ENCODE data around the gene PIGQ.
A peak's percentile ranks its signal among the peaks of the same experiment; 100 is the strongest.
"Not testable (repeated sequence)": the region's sequence is repeated elsewhere in the genome, so short reads cannot be mapped to it uniquely, and the experiment has no call there.

Gene PIGQ

DNA sequence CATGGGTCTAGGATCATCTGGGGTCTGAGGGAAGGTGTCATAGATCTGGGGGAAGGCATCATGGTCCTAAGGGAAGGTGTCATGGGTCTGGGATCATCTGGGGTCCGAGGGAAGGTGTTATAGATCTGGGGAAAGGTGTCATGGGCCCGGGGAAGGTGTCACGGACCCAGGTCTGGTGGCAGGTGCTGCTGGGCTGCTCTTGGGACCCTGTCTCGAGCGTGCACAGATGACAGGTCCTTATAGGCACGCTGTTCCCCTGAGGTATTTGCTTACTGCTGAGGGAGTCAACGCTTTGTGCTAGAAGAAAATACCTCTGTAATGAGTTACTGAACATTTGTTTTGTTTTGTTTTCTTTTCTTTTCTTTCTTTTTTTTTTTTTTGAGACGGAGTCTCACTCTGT lies 21.5 kb downstream of the PIGQ start:
- no peak for DNase-seq (ENCODE audit: low read depth in 1 of 2, low spot score in 1 of 2)
- in situ Hi-C loops (cut with HindIII; ENCODE audit: low pct_unique_long_range_greater_than_20kb, low sequenced_read_pairs): no loop called here
- no peak for TF ChIP-seq JUND (IDR thresholded peaks at IDR 0.05; ENCODE audit: low read depth)

DNA sequence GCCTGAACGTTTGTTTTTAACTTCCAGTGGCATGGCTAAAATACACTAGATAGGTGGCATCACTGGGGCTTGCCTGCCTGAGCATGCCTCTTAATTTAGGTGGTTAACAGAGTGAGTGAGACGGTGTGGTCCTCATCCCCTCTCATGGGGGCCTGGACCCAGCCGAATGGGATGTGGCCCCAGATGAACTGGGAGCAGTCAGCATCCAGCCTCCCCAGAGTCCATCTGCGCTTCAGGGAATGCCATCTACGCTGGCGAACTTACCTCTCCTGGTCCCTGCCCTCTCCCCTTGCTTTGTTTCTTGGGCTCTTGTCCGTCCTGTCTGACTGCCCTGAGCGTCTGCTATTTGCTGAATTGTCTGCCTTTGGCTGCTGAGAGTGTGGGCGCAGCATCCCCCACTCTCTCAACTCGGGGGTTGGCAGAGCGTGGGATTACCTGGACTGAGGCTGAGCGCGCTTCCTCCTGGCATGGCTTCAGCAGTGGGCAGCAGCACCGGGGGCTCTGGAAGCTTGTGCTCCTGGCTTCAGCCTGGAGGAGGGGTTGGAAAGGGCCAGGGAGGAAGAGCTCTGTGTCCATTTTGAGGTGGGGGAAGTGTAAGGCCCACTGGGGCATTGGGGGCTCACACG lies 22.2 kb downstream of the PIGQ start:
- DNase-seq (ENCODE audit: low read depth in 1 of 2, low spot score in 1 of 2): peak in 1 of 2 experiments; percentile 75
- in situ Hi-C loops (cut with HindIII; ENCODE audit: low pct_unique_long_range_greater_than_20kb, low sequenced_read_pairs): no loop called here
- no peak for TF ChIP-seq JUND (IDR thresholded peaks at IDR 0.05; ENCODE audit: low read depth)

DNA sequence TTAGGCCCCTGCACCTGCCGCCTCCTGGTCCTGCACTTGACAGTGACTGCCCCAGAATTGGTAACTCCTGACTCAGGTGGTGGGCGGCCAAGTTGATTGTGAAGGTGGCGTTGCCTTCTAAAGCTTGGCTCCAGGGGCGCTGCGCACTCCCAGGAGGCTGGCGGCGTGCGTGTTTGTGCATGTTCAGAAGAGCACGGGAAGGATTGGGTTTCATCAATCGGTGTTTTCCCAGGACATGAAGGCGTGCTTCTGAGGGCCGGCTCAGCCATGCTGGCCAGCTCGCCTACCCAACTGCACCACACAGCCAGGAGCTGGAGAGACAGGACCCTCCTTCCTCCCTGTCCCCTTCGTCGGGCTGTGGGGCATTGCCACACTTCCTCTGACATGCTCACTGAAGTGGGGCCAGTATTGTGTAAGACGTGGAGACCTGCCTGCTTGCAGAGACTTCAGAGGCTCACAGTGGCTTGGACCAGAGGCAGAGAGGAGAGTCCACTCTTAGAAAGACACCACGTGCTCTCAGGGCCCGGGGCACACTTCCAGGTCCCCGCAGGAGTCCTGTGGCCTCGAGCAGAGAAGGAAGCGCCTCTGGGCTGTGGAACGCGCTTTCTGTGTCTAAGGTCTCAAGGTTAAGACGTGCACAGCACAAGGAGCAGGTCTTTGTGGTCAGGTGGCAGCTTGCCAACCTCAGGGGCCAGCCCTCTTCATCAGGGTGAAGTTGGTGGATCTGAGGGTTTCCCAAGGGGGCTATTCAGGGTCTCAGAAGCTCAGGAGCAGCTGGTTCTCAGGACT lies 22.9 kb downstream of the PIGQ start:
- in situ Hi-C loops (cut with HindIII; ENCODE audit: low pct_unique_long_range_greater_than_20kb, low sequenced_read_pairs): no loop called here
- no peak for DNase-seq (ENCODE audit: low read depth in 1 of 2, low spot score in 1 of 2)
- TF ChIP-seq JUND (IDR thresholded peaks at IDR 0.05; ENCODE audit: low read depth): no peak

- in situ Hi-C loops (cut with HindIII; ENCODE audit: low pct_unique_long_range_greater_than_20kb, low sequenced_read_pairs): no loop called here
Observed at GRCh38 chr16:593406-593805, 23.6 kb downstream of the PIGQ start.

GRCh38 chr16:593807-594206 lies 24.0 kb downstream of the PIGQ start:
- no peak for TF ChIP-seq JUND (IDR thresholded peaks at IDR 0.05; ENCODE audit: low read depth)
- in situ Hi-C loops (cut with HindIII; ENCODE audit: low pct_unique_long_range_greater_than_20kb, low sequenced_read_pairs): no loop called here
- DNase-seq (ENCODE audit: low read depth in 1 of 2, low spot score in 1 of 2): no peak

More at GRCh38 chr16:593406-593805, 23.6 kb downstream of the PIGQ start:
- peak; percentile 71 to 94 for DNase-seq (ENCODE audit: low read depth in 1 of 2, low spot score in 1 of 2)
- TF ChIP-seq JUND (IDR thresholded peaks at IDR 0.05; ENCODE audit: low read depth): no peak; the same call in 1 of the 2 replicates

GRCh38 chr16:595094-595528 lies 25.3 kb downstream of the PIGQ start:
- no peak for TF ChIP-seq JUND (IDR thresholded peaks at IDR 0.05; ENCODE audit: low read depth)
- DNase-seq (ENCODE audit: low read depth in 1 of 2, low spot score in 1 of 2): no peak
- in situ Hi-C loops (cut with HindIII; ENCODE audit: low pct_unique_long_range_greater_than_20kb, low sequenced_read_pairs): no loop called here

- no peak for TF ChIP-seq JUND (IDR thresholded peaks at IDR 0.05; ENCODE audit: low read depth)
- DNase-seq (ENCODE audit: low read depth in 1 of 2, low spot score in 1 of 2): no peak
- in situ Hi-C loops (cut with HindIII; ENCODE audit: low pct_unique_long_range_greater_than_20kb, low sequenced_read_pairs): no loop called here
Observed at GRCh38 chr16:595942-596735, 26.4 kb downstream of the PIGQ start.

DNA sequence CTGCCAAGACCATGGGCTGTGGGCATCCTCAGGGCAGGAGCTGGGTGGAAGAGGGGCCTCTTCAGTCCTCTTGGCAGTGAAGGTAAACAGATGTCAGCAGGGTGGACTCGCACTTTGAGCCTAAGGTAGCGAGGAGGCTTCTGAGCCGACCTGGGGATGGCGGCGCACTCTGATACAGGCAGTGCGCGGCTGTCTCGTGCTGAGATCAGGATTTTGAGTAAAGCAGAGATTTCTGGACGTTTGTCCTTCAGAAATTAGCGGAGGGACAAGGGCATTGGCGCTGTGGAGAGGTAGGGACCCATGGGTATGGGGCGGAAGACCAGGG lies 26.9 kb downstream of the PIGQ start:
- DNase-seq (ENCODE audit: low read depth in 1 of 2, low spot score in 1 of 2): no peak
- no peak for TF ChIP-seq JUND (IDR thresholded peaks at IDR 0.05; ENCODE audit: low read depth)
- in situ Hi-C loops (cut with HindIII; ENCODE audit: low pct_unique_long_range_greater_than_20kb, low sequenced_read_pairs): no loop called here

- DNase-seq (ENCODE audit: low read depth in 1 of 2, low spot score in 1 of 2); in situ Hi-C loops (cut with HindIII; ENCODE audit: low pct_unique_long_range_greater_than_20kb, low sequenced_read_pairs): not testable (repeated sequence)
Observed at GRCh38 chr16:597655-598054, 27.9 kb downstream of the PIGQ start.

DNA sequence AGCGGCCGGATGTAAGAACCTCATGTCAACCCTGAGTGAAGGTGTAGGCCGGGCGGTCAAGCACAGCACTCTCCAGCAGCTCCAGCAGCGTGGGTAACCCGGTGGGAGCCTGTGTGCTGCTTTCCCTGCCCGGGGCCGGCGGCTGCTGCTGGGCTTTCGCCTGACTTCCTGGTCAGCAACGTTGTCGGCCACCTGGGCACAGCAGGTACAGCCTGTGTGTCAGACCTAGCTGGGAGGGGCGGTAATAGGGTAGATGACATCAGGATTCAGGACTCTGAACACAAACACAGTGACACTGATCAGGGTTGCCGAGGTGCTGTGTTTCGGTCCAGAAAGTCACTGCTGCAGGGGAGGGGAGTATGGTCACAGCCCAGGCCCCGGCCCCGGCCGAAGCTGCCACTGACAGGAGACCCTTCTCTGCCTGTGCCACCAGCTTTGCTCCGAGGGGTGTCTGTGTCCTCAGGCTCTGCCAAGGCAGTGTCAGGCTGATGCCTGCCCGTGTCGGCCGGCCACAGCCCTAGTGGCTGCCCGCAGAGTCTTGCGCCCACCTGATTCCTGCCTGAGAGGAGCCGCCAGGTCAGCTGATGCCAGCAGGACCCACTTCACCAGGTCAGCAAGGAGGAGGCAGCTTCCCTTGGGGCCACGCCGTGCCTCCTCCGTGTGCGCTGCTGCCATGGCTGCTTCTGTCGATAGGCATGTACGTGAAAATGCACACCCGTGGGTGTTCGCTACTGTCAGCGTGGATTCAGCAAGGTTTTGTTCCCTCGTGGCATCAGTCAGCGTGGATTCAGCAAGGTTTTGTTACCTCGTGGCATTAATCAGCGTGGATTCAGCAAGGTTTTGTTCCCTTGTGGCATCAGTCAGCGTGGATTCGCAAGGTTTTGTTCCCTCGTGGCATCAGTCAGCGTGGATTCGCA lies 29.3 kb downstream of the PIGQ start:
- in situ Hi-C loops (cut with HindIII; ENCODE audit: low pct_unique_long_range_greater_than_20kb, low sequenced_read_pairs): no loop called here
- no peak for DNase-seq (ENCODE audit: low read depth in 1 of 2, low spot score in 1 of 2)
- no peak for TF ChIP-seq JUND (IDR thresholded peaks at IDR 0.05; ENCODE audit: low read depth)

- DNase-seq (ENCODE audit: low read depth in 1 of 2, low spot score in 1 of 2): no peak
- in situ Hi-C loops (cut with HindIII; ENCODE audit: low pct_unique_long_range_greater_than_20kb, low sequenced_read_pairs): no loop called here
- no peak for TF ChIP-seq JUND (IDR thresholded peaks at IDR 0.05; ENCODE audit: low read depth)
Observed at GRCh38 chr16:600781-601180, 31.0 kb downstream of the PIGQ start.

GRCh38 chr16:603933-604332 lies 34.2 kb downstream of the PIGQ start:
- in situ Hi-C loops (cut with HindIII; ENCODE audit: low pct_unique_long_range_greater_than_20kb, low sequenced_read_pairs): no loop called here
- TF ChIP-seq JUND (IDR thresholded peaks at IDR 0.05; ENCODE audit: low read depth): no peak
- no peak for DNase-seq (ENCODE audit: low read depth in 1 of 2, low spot score in 1 of 2)

All from T47D (cell line).